Panc1 (cell line): ENCODE data around the gene PDILT.

Source experiments
- POLR2AphosphoS5 ChIP-seq: IDR thresholded peaks from 2 replicates; pipeline ENCODE4 v1.6.1; 2012; ENCODE audit warnings: mild to moderate bottlenecking, low read depth, low read length, moderate library complexity
- SIN3A ChIP-seq: IDR thresholded peaks from 2 replicates; pipeline ENCODE4 v1.6.1; 2012; ENCODE audit warnings: low read depth, mild to moderate bottlenecking, low read length, moderate library complexity, borderline replicate concordance; ENCODE audit not compliant: insufficient read depth
- TCF7L2 ChIP-seq: IDR thresholded peaks from 2 replicates; pipeline ENCODE4 v1.6.1; 2011; ENCODE audit warnings: mild to moderate bottlenecking, low read depth, low read length, inconsistent platforms
- TF ChIP-seq, protein P1 (sequence below): fragments of 450-650 bp; IDR thresholded peaks from 2 replicates; pipeline ENCODE4 v1.5.1; 2017; ENCODE audit warnings: mild to moderate bottlenecking
- TF ChIP-seq, protein P2 (sequence below), 2 experiments: IDR thresholded peaks; 2 replicates each; pipeline ENCODE4 v1.6.1; 2011 to 2012; ENCODE audit warnings: low read depth in 2 of 2, control low read depth in 1 of 2, low read length in 1 of 2, mild to moderate bottlenecking in 1 of 2, moderate library complexity in 1 of 2; ENCODE audit not compliant: insufficient read depth in 1 of 2

- TF ChIP-seq, protein P1, sequence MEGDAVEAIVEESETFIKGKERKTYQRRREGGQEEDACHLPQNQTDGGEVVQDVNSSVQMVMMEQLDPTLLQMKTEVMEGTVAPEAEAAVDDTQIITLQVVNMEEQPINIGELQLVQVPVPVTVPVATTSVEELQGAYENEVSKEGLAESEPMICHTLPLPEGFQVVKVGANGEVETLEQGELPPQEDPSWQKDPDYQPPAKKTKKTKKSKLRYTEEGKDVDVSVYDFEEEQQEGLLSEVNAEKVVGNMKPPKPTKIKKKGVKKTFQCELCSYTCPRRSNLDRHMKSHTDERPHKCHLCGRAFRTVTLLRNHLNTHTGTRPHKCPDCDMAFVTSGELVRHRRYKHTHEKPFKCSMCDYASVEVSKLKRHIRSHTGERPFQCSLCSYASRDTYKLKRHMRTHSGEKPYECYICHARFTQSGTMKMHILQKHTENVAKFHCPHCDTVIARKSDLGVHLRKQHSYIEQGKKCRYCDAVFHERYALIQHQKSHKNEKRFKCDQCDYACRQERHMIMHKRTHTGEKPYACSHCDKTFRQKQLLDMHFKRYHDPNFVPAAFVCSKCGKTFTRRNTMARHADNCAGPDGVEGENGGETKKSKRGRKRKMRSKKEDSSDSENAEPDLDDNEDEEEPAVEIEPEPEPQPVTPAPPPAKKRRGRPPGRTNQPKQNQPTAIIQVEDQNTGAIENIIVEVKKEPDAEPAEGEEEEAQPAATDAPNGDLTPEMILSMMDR: no peak
- no peak for TF ChIP-seq SIN3A
- TF ChIP-seq, protein P2, sequence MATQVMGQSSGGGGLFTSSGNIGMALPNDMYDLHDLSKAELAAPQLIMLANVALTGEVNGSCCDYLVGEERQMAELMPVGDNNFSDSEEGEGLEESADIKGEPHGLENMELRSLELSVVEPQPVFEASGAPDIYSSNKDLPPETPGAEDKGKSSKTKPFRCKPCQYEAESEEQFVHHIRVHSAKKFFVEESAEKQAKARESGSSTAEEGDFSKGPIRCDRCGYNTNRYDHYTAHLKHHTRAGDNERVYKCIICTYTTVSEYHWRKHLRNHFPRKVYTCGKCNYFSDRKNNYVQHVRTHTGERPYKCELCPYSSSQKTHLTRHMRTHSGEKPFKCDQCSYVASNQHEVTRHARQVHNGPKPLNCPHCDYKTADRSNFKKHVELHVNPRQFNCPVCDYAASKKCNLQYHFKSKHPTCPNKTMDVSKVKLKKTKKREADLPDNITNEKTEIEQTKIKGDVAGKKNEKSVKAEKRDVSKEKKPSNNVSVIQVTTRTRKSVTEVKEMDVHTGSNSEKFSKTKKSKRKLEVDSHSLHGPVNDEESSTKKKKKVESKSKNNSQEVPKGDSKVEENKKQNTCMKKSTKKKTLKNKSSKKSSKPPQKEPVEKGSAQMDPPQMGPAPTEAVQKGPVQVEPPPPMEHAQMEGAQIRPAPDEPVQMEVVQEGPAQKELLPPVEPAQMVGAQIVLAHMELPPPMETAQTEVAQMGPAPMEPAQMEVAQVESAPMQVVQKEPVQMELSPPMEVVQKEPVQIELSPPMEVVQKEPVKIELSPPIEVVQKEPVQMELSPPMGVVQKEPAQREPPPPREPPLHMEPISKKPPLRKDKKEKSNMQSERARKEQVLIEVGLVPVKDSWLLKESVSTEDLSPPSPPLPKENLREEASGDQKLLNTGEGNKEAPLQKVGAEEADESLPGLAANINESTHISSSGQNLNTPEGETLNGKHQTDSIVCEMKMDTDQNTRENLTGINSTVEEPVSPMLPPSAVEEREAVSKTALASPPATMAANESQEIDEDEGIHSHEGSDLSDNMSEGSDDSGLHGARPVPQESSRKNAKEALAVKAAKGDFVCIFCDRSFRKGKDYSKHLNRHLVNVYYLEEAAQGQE (IDR thresholded peaks at IDR 0.05; ENCODE audit: insufficient read depth in 1 of 2, low read depth in 2 of 2, low read length in 1 of 2): no peak
- no peak for TF ChIP-seq POLR2AphosphoS5
- no peak for TF ChIP-seq TCF7L2
Observed at GRCh38 chr16:20339744-20340143, 64.8 kb downstream of the PDILT start.
